HG02970 (cell line): ENCODE data around the gene BCAP31.
"Not testable (repeated sequence)": the region's sequence is repeated elsewhere in the genome, so short reads cannot be mapped to it uniquely, and the experiment has no call there.

Experiments
- ATAC-seq: cut with Tn5 transposase; IDR thresholded peaks from one replicate; pipeline ENCODE4 v1.9.1; 2021; ENCODE audit warnings: mild to moderate bottlenecking, moderate library complexity, moderate number of reproducible peaks; ENCODE audit not compliant: unreplicated experiment, low FRiP score

BCAP31 gene

DNA sequence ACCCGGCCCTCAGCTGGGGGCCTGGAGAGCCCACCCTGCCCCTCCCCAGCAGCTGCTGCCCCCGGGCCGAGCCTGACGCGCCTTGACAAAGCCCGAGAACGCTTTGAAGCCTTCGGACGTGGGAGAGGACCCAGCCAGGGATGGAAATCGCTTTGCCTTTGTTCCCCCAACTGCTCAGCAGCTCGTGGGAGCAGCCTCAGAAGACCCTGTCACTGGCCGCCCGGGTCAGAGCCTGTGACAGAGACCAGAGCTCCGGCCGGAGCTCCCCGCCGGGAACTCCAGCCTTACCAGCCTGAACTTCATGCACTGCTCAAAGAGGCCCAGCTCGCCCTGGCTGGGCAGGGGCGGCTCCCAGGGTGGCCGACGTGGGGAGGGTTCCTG, 39.0 kb downstream of the BCAP31 start:
- ATAC-seq, result no peak

DNA sequence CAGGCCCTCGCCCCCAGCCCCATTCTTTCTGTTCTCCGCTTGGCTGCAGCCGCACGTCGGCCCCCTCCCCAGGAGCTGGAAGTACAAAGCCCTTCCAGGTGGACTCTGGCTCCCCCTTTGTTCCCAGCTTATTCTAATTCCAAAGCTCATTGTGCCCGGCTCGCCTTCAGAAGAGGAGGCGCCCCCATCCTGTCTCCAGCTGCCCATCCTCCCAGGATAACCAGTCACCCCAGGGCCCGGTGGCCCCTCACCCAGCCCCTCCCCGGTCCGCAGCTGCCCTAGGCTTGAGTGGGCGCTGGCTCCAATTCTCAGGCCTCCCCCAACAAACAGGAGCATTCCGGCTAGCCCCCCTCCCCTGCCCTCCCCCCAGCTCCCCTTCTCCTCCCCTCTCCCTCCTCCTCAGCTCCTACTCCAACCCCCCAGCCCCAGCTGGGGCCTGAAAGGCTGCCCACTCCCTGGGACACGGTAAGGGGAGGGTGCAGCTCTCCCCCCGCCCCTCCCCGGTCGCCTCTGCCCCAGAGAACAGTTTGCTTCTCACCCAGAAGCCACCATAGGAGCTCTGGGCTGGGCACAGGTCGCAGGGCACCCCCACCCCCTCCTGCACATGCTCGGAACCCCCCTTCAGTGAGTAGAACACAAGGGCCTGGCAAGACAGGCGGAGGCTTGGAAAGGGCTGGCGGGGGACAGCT, 39.6 kb downstream of the BCAP31 start:
- ATAC-seq, result no peak

DNA sequence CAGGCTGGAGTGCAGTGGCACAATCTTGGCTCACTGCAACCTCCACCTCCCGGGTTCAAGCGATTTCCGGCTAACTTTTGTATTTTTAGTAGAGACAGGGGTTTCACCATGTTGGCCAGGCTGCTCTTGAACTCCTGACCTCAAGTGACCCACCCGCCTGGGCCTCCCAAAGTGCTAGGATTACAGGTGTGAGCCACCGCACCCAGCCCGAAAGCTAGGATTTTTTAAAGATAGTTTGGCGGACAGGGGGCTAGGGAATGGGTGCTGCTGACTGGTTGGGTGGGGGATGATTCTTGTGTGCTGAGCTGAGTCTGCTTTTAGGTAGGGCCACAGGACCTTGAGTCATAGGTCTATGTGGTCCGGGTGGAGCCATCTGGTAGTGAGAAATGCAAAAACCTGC, 40.7 kb downstream of the BCAP31 start:
- ATAC-seq, result not testable (repeated sequence)

DNA sequence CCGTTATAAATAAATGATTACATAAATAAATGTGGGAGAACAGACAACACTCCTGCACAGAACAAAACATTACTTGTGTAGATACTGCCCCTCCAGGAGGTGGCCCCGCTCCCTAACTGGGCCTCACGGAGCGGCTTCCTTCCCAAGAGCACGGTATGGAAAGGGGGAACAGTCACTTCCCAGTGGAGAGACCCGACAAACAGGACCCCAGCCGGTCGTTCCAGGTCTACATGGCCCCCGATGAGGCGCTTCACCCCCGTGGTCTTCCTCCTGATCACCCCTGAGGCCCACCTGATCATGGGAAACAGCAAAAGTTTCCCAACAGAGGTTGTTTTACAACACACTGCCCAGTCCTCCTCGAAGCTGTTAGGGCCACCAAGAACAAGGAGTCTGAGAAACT, 43.0 kb downstream of the BCAP31 start:
- ATAC-seq, result no peak

DNA sequence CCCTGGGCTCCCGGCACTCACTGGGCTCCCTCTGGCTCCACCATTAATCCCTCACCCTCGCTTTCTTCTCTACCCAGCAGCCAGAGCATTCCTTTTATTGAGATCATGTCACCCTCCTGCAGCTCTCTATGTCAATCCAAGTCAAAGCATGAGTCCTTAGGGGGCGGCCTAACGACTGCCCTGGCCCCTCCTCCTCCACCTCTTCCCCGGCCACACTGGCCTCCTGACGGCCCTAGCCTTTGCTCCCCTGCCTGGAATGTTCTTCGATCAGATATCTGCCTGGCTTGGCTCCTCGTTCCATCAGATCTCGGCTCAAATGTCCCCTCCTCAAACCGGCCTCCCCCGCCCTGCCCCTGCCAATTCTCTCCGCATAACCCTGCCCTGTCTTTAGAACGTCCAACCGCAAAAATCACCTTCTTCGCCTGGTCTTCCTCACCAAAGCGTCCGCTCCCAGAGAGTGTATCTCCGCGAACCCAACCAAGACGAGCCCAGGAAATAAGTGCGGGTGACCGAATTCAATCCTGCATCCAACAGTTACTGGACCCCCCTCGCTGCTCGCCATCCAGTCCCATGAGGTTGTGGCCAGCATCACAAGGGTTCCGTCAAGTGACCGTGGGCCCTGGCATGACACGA, 49.9 kb downstream of the BCAP31 start:
- no peak for ATAC-seq

DNA sequence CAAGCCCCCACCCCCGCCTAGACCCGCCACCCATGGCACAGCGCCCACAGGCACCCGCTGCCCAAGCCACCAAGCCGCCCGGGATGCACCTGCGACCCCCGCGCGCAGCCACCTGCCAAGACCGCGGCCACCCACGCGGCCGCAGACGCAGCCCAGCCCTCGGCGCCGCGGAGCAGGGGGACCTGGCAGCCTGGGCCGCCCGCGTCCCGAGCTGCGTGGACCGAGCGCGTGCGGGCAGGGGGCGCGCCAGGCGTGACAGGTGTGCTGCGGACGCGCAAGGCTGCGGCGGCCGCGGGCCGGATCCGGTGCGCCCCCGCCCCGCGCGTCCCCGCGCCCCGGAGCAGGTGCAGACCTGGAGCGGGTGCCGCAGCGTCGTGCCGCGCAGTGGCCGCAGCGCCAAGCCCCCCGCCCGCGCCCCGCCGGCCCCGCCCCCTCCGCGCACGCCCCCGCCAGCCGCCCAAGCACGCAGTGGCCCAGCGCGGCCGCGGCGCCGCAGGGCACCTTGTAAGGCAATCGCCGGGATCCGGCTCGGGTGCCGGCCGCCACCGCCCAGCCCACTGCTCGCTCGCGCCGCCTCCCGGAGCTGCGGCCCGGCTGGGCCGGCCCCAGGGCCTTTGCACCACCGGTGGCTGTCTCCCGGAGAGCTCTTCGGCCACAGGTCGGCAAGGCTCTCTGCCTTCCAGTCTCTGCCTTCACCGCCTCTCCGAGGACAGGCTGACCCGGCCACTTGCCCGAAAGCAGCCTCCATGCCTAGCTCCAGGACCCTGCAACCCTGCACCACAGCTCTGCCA, 50.6 kb downstream of the BCAP31 start, which contains the start of gene PNCK:
TSS of gene PNCK (minus strand) at position 386 of the 791 bp plus-strand sequence. CDS start 737 bp downstream, outside the sequence.
- no peak for ATAC-seq

DNA sequence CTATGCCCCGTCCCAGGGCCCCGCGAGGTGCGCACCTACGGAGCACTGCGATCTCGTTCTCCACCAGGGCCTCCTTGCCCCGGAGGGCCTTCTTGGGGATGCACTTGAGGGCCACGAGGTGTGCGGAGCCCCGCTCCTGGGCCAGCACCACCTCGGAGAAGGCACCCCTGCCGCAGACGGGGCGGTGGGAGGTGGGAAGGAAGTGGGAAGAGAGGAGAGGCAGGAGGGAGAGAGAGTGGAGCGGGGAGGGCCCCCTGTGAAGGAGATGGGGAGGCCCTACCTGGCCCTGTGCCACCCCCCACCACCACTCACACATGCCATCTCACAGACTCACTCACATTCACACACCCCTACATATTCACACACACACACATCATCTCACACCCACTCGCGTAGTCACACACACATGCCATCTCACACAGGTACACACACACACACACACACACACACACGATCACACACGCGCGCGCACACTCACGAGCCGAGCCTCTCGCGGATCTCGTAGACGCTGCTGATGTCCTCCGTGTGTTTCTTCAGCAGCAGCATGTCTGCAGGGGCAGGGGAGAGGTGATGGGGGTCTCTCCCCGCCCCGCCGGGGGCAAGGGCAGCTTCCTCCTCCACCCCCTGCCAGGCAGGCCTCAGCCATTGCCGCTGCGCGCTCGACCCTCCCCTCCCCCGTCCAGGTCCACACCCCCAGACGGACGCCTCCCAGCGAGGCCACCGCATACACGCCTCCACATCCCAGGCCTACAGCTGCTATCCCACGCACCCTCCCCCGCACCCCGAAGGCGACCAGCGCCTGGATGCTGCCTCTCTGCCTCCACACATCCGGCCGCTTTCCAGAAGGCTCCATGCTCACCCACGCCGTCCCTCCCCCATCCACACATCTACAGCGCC, 51.4 kb downstream of the BCAP31 start:
- ATAC-seq, result no peak

DNA sequence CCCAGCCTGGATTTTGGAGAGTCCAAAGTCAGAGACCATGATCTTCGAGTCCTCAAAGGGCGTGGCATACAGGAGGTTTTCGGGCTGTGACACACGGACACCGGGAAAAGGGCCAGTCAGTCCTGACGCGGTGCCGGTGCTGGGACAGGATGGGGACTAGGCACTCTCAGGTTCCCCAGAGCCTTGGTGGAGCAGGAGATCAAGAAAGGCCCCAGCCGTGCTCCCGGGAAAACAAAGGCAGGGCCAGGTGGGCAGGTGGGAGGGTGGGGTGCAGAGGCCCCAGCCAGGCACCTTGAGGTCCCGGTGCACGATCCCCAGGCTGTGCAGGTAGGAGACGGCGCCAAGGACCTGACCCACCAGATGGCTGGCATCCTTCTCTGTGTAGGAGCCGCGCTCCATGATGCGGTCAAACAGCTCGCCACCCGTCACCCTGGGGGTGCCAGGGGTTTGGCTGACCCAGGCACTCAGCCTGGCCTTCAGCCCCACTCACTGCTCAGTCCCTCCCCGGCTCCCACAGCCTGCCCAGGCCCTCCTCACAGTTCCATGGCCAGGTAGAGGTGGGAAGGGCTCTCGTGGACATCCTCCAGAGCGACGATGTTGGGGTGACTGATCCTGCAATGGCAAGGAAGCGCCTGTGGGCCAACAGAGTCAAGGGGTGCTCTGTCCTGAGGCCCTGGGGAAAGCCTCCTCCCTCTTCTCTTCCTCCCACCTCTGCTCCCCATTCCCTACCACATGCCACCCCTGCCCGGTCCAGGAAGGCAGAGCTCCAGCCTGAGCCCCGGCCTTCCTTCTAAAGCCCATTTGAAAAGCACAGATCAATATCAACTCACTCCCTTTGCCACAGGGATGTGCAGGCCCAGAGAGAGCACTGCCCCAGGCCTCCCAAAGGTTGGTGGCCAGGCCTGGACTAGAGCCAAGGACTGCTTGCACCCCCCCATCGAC, 52.3 kb downstream of the BCAP31 start:
- no peak for ATAC-seq

DNA sequence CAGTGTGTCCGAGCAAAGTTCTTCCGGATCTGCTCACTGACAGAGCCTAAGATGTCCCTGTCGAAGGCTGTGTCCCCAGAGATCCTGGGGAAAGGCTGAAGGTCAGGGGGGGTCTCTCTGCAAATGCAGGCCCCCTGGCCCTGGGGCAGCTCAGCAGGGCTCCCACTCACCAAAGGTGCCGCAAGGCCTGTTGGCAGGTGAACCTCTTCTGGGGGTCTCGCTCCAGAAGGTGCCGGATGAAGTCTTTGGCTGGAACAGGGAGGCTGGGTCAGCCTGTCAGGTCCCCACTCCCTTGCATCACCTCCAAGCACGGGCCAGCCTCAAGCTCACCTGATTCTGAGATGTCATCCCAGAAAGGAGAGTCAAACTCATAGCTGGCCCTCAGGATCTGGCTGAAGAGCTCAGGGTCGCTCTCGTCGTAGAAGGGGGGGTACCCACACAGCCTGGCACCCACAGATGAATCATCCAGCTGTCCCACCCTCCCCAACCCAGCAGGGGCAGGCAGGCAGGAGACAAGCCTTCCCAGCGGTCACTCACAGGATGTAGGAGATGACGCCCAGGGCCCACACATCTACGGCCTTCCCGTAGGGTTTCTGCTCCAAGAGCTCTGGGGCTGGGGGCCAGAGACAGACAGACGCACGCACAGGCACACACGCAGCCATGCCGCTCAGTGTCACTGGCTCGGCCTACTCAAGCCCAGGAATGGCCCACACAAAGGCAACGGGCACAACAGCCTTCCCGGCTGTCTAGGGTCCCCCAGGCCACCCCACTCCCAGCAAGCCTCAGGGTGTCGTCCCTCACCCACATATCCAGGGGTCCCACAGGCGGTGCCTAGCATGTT, 53.2 kb downstream of the BCAP31 start:
- no peak for ATAC-seq

DNA sequence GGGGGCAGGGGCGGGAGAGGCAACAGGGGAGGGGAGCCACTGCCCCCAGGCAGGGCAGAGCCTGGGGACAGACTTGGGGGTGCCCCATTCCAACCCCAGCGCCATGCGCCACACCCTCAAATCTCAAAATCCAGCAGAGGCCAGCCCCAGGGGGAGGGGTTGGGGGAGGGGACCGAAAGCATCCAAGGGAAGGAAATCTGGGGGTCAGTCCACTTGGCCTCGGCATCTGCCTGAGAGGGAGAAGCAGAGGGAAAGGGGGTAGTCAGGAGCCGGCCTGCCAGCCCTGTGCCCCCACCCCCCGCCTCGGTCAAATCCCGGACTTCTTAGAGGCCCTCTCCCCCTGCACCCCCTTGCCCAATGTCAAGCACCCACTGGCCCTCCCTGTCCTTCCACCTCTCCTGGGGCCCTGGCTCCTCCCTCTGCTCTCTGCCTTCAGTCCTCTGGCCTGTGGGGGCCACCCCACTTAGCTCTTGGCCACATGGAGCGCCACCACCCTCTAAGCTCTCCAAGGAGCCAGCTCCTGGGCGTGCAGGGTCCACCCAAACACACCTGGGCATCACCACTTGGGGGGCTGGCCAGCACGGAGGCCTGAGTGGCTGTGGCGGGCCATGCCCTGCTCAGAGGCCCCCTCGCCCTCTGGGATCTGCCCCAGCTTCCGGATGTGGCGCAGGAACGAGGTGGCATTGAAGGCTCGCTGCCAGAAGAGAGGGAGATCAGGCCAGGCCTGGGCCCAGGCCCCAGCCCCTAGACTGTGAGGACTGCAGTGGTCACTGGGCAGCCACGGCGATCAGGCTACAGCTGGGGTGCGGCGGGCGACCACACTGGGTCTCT, 54.1 kb downstream of the BCAP31 start:
- ATAC-seq, result no peak

DNA sequence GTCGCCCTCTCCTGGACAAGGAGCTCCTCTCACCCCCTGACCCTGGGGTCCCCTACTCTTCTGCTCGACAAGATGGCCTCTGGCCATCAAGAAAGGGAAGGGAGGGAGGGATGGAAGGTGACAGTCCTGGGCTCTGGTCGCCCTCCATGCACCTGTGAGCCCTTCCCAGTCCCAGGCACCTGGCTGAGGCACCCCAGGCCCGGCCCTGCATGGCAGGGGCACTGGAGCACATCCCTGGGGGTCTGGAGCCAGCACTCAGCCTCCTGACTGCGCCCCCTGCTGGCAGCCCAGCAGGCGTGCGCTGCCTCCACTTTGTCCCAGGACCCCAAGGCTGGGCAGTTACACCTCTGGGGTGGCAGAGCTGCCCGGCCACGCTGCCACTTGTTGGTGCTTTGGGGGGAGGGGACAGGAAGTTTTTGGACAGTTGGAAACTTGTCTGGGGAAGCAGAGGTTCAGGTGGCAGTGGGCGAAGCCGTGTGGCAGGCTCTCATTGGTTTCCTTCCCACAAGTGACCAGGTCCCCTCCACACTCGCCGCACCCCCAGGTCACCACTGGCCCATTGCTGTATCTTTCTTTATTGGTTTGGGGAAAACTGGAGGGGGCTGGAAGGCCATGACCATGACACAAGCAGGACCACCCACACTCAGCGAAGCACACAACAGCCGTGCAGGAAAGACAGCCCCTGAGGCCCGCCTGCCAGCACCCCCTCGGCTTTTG, 54.9 kb downstream of the BCAP31 start:
- ATAC-seq, result no peak

DNA sequence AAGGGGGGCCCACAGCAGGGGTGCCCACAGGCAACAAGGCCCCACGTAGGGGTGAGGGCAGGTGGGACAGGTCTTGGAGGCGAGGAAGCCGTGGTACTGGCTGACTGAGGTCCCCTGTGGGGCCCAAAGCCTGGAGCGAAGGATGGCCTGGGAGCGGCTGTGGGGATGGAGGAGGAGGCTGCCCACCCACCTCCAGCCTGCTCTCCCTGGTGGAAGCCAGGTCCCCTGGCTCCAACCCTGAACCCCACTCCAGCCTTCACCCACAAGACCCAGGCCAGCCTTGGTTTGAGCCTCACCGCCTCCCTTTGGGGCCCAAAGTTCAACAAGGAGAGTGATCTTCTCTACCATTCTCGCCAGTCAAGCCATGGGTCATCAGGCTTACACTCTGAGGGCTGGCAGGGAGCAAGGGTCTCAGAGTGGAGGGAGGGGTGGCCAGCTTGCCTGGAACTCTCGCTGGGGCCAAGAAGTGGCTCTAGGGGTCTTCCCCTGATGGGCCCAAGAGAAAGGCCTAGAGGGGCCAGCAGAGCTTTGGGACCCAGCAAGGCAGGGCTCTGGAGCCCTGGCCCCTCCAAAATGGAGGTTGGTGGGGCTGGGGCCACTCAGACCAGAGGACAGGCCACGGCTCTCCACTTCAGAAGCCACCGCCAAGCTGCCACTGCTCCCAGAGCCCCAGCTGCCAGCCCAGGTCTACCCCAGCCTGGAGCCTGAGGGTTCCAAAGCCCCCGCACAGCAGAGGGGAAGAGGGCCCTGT, 55.6 kb downstream of the BCAP31 start:
- no peak for ATAC-seq

DNA sequence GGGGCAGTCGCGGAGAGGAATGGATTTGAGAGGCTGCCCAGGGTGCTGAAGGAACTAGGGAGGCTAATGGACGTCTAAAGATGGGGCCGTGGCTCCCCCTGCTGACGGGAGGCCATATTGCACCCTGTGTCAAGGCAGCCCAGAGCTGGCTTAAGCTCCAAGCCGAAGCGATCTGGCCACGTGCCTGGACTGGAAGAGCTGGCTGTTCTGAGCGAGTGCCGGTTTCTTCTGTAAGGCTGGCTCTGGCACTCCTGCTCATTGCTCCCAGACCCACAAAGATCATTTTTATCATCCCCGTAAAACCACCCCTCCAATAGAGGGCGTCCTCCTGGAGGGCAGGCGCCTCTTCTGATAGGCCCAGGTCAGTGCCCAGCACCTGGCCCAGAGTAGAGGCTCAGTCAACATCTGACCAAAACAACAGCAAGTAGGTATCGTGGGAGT, 56.2 kb downstream of the BCAP31 start:
- ATAC-seq, result no peak

DNA sequence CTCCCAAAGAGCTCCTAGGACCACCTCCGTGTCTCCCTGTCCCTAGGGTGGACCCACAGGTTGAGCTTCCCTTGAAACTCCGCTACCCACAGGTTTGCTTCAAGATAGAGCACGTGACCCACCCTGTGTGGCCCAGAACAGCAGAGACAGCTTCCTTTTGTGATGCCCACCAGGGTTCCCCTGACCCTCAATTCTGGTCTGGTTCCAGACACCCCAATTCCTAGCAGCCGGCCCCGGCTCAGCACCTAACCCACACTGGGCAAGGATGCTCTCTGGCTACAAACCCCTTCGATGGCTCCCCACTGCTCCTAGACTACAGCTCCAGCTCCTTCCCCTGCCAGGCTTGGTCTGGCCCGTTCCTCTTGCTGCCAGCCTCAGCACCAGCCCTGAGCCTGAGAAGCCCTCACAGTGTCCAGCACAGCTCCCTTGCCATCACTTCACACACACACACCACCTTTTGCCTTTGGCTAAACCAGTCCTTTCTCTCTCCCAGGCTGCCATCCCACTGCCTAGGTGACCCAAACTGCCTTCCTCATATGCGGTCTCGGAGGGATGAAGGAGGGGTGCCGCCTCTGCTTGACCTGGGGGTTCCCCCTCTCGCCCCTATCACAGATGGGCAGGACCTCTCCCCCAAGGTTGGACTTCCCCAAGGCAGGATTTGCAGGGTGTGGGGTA, 56.8 kb downstream of the BCAP31 start:
- ATAC-seq, result no peak

DNA sequence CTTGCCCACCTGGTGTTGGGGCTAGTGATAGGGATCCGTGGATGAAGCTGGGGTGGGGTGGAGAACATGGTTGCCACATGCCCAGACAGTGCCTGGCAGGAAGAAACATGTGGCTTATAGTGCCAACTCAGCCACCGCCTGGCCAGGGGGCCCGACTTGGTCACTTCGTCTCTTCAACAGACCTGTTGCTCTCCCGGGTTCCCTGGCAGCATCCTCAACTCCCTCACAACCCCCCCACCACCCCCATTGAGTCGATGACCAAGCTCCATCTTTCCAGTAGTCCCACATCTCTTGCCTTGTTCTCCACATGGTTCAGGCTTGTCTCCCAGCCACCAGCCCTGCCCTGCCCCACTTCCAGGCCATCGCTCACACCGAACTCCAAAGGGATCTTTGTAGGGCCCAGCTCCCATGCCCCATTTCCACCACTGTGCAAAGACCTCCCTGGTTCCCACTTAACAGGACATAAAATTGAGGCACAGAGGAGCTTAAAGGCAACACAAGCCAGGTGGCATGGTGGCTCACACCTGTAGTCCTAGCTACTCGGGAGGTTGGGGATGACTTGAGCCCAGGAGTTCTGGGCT, 58.4 kb downstream of the BCAP31 start:
- no peak for ATAC-seq
